Measurements from ENCODE around the gene MAPKAP1.

MAPKAP1 gene

GRCh38 chr9:125487842-125488241 is 219.2 kb downstream of the MAPKAP1 start:
- H3K27ac ChIP-seq: no peak overlapping the region
- no peak for TF ChIP-seq CTCF (conservative IDR thresholded peaks at IDR 0.05)

GRCh38 chr9:125486576-125486975 is 220.4 kb downstream of the MAPKAP1 start:
- no peak overlapping the region for H3K27ac ChIP-seq
- no peak for TF ChIP-seq CTCF (conservative IDR thresholded peaks at IDR 0.05)

- TF ChIP-seq CTCF (conservative IDR thresholded peaks at IDR 0.05): no peak
- H3K27ac ChIP-seq: no peak overlapping the region
Observed at GRCh38 chr9:125486152-125486508, 220.9 kb downstream of the MAPKAP1 start.

GRCh38 chr9:125485471-125486151 is 221.4 kb downstream of the MAPKAP1 start:
- TF ChIP-seq CTCF (conservative IDR thresholded peaks at IDR 0.05): no peak
- no peak overlapping the region for H3K27ac ChIP-seq

- TF ChIP-seq CTCF (conservative IDR thresholded peaks at IDR 0.05): no peak
- no peak overlapping the region for H3K27ac ChIP-seq
Observed at GRCh38 chr9:125484350-125485282, 222.4 kb downstream of the MAPKAP1 start.

GRCh38 chr9:125483697-125484096 is 223.3 kb downstream of the MAPKAP1 start:
- TF ChIP-seq CTCF (conservative IDR thresholded peaks at IDR 0.05): no peak
- no peak overlapping the region for H3K27ac ChIP-seq

GRCh38 chr9:125479846-125480615 is 227.0 kb downstream of the MAPKAP1 start:
- no peak overlapping the region for H3K27ac ChIP-seq
- TF ChIP-seq CTCF (conservative IDR thresholded peaks at IDR 0.05): no peak

Data from VCaP (cell line).